Measurements from ENCODE around the gene TST. TPM values are rescaled to one million over a fixed set of nuclear protein-coding genes. Genes with fewer than 3 reads are reported as not detected.
A peak's percentile ranks its signal among the peaks of the same experiment; 100 is the strongest.

TST gene
- total RNA-seq, 3 donors from 2014 or later (not counting 1 experiment from before 2014, with no cell fraction given), result 3.1 to 4.9 (median 4.3) TPM

DNA sequence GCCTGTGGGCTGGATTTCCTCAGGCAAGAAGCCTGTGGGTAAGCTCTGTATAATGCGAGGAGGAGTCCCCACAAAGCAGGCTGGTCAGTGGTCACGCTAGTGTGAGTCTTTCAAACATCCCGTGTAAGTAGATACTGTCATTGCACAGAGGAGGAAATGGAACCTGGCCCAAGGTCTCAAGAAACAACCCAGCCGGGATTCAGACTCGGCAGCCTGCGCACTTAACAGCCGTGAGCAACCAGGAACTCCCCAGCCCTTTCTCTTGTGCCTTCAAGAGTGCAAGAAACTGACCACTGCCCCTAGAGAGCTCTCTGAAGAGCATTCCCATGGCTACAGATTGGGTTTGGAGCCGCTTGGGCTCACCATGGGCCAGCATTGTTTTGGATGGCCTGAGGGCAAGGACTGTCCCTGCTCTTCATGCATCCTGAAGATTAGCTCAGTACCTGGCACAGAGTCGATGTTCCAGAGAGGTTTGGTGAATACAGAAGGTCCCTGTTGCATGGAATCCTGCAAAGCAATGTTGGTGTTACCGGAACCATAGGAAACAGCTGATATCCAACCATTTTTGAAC is 6.3 kb upstream of the TST start:
- no peak overlapping the region for H3K4me3 Mint-ChIP-seq
- Histone ChIP-seq H3K27ac (ENCODE audit: low read length) (no peak overlapping the region), H3K4me1 (ENCODE audit: control insufficient read depth, insufficient read depth, low read length) (peaks cover 16% of the 10 kb centered on the region), H3K4me3 (ENCODE audit: low read length) (no peak overlapping the region), H3K9me3 (ENCODE audit: control insufficient read depth, insufficient read depth, low read length) (no peaks in the 10 kb centered on the region), H3K36me3 (ENCODE audit: control insufficient read depth, insufficient read depth, low read length) (peaks cover 24% of the 10 kb centered on the region), H3K27me3 (ENCODE audit: control insufficient read depth, insufficient read depth, low read length) (no peaks in the 10 kb centered on the region)
- H3K4me1 Mint-ChIP-seq, result peaks cover 12 to 20% of the 10 kb centered on the region in 2 donors
- DNase-seq, result no peak
- H3K9me3 Mint-ChIP-seq, result no peaks in the 10 kb centered on the region
- H3K36me3 Mint-ChIP-seq, result no peaks in the 10 kb centered on the region
- no peak for ATAC-seq
- no peak overlapping the region for H3K27ac Mint-ChIP-seq
- H3K27me3 Mint-ChIP-seq (ENCODE audit: low read depth in 2 of 2), result no peaks in the 10 kb centered on the region
- TF ChIP-seq, protein P1, sequence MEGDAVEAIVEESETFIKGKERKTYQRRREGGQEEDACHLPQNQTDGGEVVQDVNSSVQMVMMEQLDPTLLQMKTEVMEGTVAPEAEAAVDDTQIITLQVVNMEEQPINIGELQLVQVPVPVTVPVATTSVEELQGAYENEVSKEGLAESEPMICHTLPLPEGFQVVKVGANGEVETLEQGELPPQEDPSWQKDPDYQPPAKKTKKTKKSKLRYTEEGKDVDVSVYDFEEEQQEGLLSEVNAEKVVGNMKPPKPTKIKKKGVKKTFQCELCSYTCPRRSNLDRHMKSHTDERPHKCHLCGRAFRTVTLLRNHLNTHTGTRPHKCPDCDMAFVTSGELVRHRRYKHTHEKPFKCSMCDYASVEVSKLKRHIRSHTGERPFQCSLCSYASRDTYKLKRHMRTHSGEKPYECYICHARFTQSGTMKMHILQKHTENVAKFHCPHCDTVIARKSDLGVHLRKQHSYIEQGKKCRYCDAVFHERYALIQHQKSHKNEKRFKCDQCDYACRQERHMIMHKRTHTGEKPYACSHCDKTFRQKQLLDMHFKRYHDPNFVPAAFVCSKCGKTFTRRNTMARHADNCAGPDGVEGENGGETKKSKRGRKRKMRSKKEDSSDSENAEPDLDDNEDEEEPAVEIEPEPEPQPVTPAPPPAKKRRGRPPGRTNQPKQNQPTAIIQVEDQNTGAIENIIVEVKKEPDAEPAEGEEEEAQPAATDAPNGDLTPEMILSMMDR (IDR thresholded peaks at IDR 0.05), result no peak
- intact Hi-C loops (cut with micrococcal nuclease), result no loop called here
- 93% methylated on average over 10 of the region's 10 CpGs for WGBS (ENCODE audit: insufficient coverage)

DNA sequence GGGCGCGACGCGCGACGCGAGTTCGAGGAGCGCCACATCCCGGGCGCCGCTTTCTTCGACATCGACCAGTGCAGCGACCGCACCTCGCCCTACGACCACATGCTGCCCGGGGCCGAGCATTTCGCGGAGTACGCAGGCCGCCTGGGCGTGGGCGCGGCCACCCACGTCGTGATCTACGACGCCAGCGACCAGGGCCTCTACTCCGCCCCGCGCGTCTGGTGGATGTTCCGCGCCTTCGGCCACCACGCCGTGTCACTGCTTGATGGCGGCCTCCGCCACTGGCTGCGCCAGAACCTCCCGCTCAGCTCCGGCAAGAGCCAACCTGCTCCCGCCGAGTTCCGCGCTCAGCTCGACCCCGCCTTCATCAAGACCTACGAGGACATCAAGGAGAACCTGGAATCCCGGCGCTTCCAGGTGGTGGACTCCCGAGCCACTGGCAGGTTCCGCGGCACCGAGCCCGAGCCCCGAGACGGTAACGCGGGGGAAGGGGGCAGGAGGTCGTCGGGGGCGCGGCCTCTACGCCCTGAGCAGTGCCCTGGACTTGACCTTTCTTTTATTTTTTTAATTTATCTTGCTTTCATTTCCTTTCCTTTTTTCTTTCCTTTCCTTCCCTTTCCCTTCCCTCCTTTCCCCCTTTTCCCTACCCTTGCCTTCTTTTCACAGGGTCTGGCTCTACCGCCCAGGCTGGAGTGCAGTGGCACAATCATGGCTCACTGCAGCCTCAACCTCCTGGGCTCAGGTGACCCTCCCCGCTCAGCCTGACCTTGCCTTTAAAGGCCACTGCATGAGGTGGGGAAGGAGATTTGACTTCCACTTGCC is 5.3 kb upstream of the TST start:
- DNase-seq (no peak), ATAC-seq (no peak)
- Histone ChIP-seq H3K4me3 (ENCODE audit: low read length) (no peak overlapping the region), H3K27me3 (ENCODE audit: control insufficient read depth, insufficient read depth, low read length) (no peaks in the 10 kb centered on the region), H3K9me3 (ENCODE audit: control insufficient read depth, insufficient read depth, low read length) (no peaks in the 10 kb centered on the region), H3K36me3 (ENCODE audit: control insufficient read depth, insufficient read depth, low read length) (peaks cover 20% of the 10 kb centered on the region), H3K27ac (ENCODE audit: low read length) (no peak overlapping the region), H3K4me1 (ENCODE audit: control insufficient read depth, insufficient read depth, low read length) (peaks cover 25% of the 10 kb centered on the region)
- TF ChIP-seq, protein P1 (IDR thresholded peaks at IDR 0.05), result no peak
- H3K27me3 Mint-ChIP-seq (ENCODE audit: low read depth in 2 of 2), result no peaks in the 10 kb centered on the region
- H3K27ac Mint-ChIP-seq, result peak overlapping the region in 1 of 2 donors; percentile 40
- H3K9me3 Mint-ChIP-seq, result no peaks in the 10 kb centered on the region
- peaks cover 12 to 29% of the 10 kb centered on the region in 2 donors for H3K4me1 Mint-ChIP-seq
- WGBS (ENCODE audit: insufficient coverage), result 97% methylated on average over 71 of the region's 71 CpGs
- H3K36me3 Mint-ChIP-seq, result no peaks in the 10 kb centered on the region
- H3K4me3 Mint-ChIP-seq, result no peak overlapping the region
- intact Hi-C loops (cut with micrococcal nuclease), result no loop called here

DNA sequence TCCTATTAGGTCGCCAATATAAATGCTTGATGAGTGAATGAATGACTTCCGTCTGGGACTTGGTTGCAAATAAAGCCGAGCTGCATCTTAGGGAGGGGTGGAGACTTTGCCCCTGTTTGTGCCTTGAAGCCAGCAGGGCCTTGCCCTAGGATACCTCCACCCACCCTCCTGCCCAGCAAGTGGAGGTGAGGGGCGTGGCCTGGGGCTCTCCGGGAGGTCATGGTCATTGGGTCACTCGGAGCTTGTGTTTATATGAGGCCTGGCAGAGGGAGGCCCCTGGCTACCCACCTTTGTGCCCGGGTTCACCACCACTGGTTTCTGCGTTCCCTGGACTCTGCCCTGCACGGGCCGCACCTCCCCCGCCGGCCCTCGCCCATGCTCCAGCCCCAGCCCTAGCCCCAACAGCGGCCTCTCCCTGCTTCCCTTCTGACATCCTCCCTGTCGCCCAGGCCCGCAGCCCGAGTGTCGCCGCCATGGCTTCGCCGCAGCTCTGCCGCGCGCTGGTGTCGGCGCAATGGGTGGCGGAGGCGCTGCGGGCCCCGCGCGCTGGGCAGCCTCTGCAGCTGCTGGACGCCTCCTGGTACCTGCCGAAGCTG is 4.6 kb upstream of the TST start:
- TF ChIP-seq, protein P1 (IDR thresholded peaks at IDR 0.05), result no peak
- Mint-ChIP-seq H3K9me3 (no peaks in the 10 kb centered on the region), H3K4me1 (peaks cover 12 to 29% of the 10 kb centered on the region in 2 donors), H3K4me3 (no peak overlapping the region), H3K36me3 (no peaks in the 10 kb centered on the region), H3K27ac (no peak overlapping the region), H3K27me3 (ENCODE audit: low read depth in 2 of 2) (no peaks in the 10 kb centered on the region)
- no peak for DNase-seq
- Histone ChIP-seq H3K27ac (ENCODE audit: low read length) (no peak overlapping the region), H3K4me1 (ENCODE audit: control insufficient read depth, insufficient read depth, low read length) (peaks cover 27% of the 10 kb centered on the region), H3K27me3 (ENCODE audit: control insufficient read depth, insufficient read depth, low read length) (no peaks in the 10 kb centered on the region), H3K9me3 (ENCODE audit: control insufficient read depth, insufficient read depth, low read length) (no peaks in the 10 kb centered on the region), H3K36me3 (ENCODE audit: control insufficient read depth, insufficient read depth, low read length) (peaks cover 16% of the 10 kb centered on the region), H3K4me3 (ENCODE audit: low read length) (no peak overlapping the region)
- intact Hi-C loops (cut with micrococcal nuclease), result no loop called here
- no peak for ATAC-seq
- WGBS (ENCODE audit: insufficient coverage), result 97% methylated on average over 34 of the region's 34 CpGs
